GM23248 (cell line): ENCODE measurements around the gene ZPBP.

ENCODE experiments used
- EZH2 ChIP-seq: fragments of 200-600 bp; sonication (generic); IDR thresholded peaks from 2 replicates; pipeline ENCODE4 v1.6.1; 2018; ENCODE audit warnings: antibody characterized with exemption, mild to moderate bottlenecking; ENCODE audit not compliant: insufficient read depth, poor library complexity, severe bottlenecking
- EZH2phosphoT487 ChIP-seq: fragments of 200-600 bp; sonication (generic); IDR thresholded peaks from 2 replicates; pipeline ENCODE4 v1.6.1; 2018; ENCODE audit warnings: antibody characterized with exemption, moderate library complexity, mild to moderate bottlenecking, low read depth; ENCODE audit not compliant: insufficient read depth

GRCh38 chr7:50112250-50112649, 19.2 kb upstream of the ZPBP start:
- TF ChIP-seq EZH2 (no peak), EZH2phosphoT487 (no peak)
